ENCODE results near the gene WBP4. TPM values are rescaled to one million over a fixed set of nuclear protein-coding genes. Genes with fewer than 3 reads are reported as not detected.
"Not testable (repeated sequence)": the region's sequence is repeated elsewhere in the genome, so short reads cannot be mapped to it uniquely, and the experiment has no call there.

Gene WBP4
- polyA plus RNA-seq, 4 donors: 9.1 to 17.9 (median 13.0) TPM

DNA sequence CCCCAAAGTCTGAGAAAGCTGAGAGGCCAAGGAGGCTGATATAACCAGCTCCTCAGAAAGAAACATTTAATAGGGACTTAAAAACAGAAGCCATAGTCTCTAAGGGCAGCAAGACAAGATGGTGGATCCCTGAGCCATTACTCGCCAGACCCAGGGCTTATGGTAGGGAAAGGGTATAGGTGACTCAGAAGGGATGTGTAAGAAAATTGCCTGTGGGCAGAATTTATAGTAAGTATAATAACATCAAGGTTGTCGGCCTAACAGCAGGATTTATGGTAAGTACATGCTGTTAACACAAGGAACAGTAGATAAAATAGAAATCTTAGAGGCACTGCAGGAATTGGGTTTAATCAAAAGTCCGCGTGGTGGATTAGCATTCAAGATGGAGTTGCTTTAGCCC is 56.6 kb downstream of the WBP4 start:
- DNase-seq: no peak
- H3K27ac ChIP-seq (ENCODE audit: low read depth in 1 of 3, low read length in 2 of 3): no peak overlapping the region
- H3K27me3 ChIP-seq (ENCODE audit: control insufficient read depth in 3 of 3, insufficient read depth in 3 of 3, low read length in 3 of 3): no peaks in the 10 kb centered on the region
- H3K4me3 ChIP-seq (ENCODE audit: low read depth in 1 of 3, low read length in 3 of 3): no peak overlapping the region
- H3K4me1 ChIP-seq (ENCODE audit: control insufficient read depth in 3 of 3, insufficient read depth in 2 of 3, low read depth in 1 of 3, low read length in 2 of 3): no peaks in the 10 kb centered on the region
- no peaks in the 10 kb centered on the region for H3K9me3 ChIP-seq (ENCODE audit: control insufficient read depth in 2 of 2, insufficient read depth in 1 of 2, low read depth in 1 of 2, low read length in 1 of 2)
- no peak for FAIRE-seq
- WGBS, 3 donors: 87 to 90% (median 88%) methylated on average over 4 of the region's 4 CpGs
- H3K36me3 ChIP-seq (ENCODE audit: control insufficient read depth in 3 of 3, insufficient read depth in 2 of 3, low read depth in 1 of 3, low read length in 3 of 3): no peaks in the 10 kb centered on the region

DNA sequence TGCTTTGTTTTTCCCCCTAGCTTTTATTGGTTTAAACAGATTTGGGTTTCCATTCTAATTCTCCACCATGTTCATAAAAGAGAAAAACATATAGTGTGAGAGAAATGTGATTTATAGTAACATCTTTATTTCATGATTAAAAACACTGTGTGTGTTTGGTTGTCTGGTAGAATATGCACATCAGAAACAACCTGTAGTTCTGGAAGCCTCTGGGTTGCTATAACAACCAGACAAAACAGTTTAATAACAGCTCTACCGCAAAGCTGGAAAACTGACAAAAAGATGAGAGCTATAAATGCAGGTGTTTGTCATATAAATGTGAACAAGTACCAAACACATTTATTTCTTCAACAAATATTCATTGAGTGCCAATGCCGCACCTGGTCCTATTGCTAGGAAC is 61.5 kb downstream of the WBP4 start:
- WGBS, 3 donors: 57 to 61% (median 57%) methylated on average over 2 of the region's 2 CpGs
- DNase-seq: peak in 1 of 2 donors; percentile 21

DNA sequence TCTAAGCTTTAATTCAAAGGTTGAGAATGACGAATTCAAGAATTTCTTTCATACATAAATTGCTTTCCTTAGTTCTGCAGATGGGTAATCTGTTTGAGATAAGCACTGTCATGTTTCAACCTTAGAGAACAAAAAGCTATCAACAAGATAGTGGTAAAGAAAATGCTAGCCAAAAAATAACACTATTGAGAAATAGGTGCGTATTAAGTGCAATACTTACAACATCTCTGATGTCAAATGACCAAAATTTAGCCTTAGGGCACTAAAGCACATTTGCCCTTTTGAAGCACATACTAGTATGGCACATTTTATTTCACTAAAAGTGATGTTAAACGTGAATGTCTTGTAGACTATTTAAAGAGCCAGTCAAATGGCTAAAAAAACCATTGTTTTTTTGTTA is 66.4 kb downstream of the WBP4 start:
- Histone ChIP-seq H3K4me1 (ENCODE audit: control insufficient read depth in 3 of 3, insufficient read depth in 2 of 3, low read depth in 1 of 3, low read length in 2 of 3) (peaks cover 3 to 12% (median 3%) of the 10 kb centered on the region in 3 donors), H3K9me3 (ENCODE audit: control insufficient read depth in 2 of 2, insufficient read depth in 1 of 2, low read depth in 1 of 2, low read length in 1 of 2) (peaks cover 0 to 5% of the 10 kb centered on the region in 2 donors), H3K27me3 (ENCODE audit: control insufficient read depth in 3 of 3, insufficient read depth in 3 of 3, low read length in 3 of 3) (no peaks in the 10 kb centered on the region), H3K36me3 (ENCODE audit: control insufficient read depth in 3 of 3, insufficient read depth in 2 of 3, low read depth in 1 of 3, low read length in 3 of 3) (no peaks in the 10 kb centered on the region), H3K27ac (ENCODE audit: low read depth in 1 of 3, low read length in 2 of 3) (no peak overlapping the region), H3K4me3 (ENCODE audit: low read depth in 1 of 3, low read length in 3 of 3) (no peak overlapping the region)
- WGBS, 3 donors: 81 to 90% (median 87%) methylated on average over 3 of the region's 3 CpGs
- FAIRE-seq: no peak
- DNase-seq: no peak

More for the DNA sequence above, 61.5 kb downstream of the WBP4 start:
- Histone ChIP-seq H3K27me3 (ENCODE audit: control insufficient read depth in 3 of 3, insufficient read depth in 3 of 3, low read length in 3 of 3) (no peaks in the 10 kb centered on the region), H3K9me3 (ENCODE audit: control insufficient read depth in 2 of 2, insufficient read depth in 1 of 2, low read depth in 1 of 2, low read length in 1 of 2) (peaks cover 0 to 5% of the 10 kb centered on the region in 2 donors), H3K27ac (ENCODE audit: low read depth in 1 of 3, low read length in 2 of 3) (no peak overlapping the region), H3K4me1 (ENCODE audit: control insufficient read depth in 3 of 3, insufficient read depth in 2 of 3, low read depth in 1 of 3, low read length in 2 of 3) (no peaks in the 10 kb centered on the region), H3K36me3 (ENCODE audit: control insufficient read depth in 3 of 3, insufficient read depth in 2 of 3, low read depth in 1 of 3, low read length in 3 of 3) (no peaks in the 10 kb centered on the region), H3K4me3 (ENCODE audit: low read depth in 1 of 3, low read length in 3 of 3) (no peak overlapping the region)
- FAIRE-seq: no peak

DNA sequence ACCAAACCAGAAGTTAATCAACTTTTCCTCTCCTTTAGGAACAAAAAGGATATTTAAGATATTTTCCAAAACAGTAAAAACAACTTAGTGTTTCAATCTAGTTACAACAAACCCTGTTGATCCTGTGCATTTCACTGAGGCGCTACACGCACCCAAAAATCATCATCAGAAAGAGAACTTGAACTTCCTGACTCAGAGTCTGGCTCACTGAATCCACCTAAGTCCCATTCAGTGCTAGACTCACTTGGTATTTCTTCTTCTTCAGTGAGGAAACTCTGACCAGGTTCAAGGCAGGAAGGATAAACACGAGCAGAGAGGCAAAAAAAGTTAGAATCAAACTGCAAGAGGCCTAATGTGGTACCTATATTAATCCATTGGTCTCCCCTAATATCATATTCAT is 69.0 kb downstream of the WBP4 start:
- no peaks in the 10 kb centered on the region for H3K36me3 ChIP-seq (ENCODE audit: control insufficient read depth in 3 of 3, insufficient read depth in 2 of 3, low read depth in 1 of 3, low read length in 3 of 3)
- no peak overlapping the region for H3K27ac ChIP-seq (ENCODE audit: low read depth in 1 of 3, low read length in 2 of 3)
- DNase-seq: no peak
- peaks cover 0 to 5% of the 10 kb centered on the region in 2 donors for H3K9me3 ChIP-seq (ENCODE audit: control insufficient read depth in 2 of 2, insufficient read depth in 1 of 2, low read depth in 1 of 2, low read length in 1 of 2)
- H3K4me1 ChIP-seq (ENCODE audit: control insufficient read depth in 3 of 3, insufficient read depth in 2 of 3, low read depth in 1 of 3, low read length in 2 of 3): peaks cover 3 to 12% (median 3%) of the 10 kb centered on the region in 3 donors
- no peak for FAIRE-seq
- no peaks in the 10 kb centered on the region for H3K27me3 ChIP-seq (ENCODE audit: control insufficient read depth in 3 of 3, insufficient read depth in 3 of 3, low read length in 3 of 3)
- H3K4me3 ChIP-seq (ENCODE audit: low read depth in 1 of 3, low read length in 3 of 3): no peak overlapping the region
- 61 to 84% (median 72%) methylated on average over 3 of the region's 3 CpGs for WGBS, 3 donors

DNA sequence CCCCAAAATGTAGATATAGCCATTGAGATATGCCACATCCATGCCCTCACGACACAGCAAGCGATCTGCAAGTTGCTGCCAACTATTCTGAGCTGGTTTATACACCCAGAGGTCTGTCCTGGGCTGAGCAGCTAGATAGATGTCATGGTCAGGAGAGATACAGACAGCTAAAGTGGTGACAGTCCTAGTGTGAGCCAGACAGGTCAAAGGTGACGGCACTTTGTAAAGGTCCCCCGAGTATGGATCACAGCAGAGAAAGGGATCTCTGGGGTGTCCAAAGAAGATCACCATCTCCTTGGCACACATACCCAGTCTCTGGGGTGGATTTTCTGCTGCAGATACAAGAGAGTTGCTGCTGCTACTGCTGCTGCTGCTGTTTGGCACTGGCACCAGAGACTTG is 69.9 kb downstream of the WBP4 start:
- not testable (repeated sequence) for DNase-seq; H3K4me3 ChIP-seq (ENCODE audit: low read depth in 1 of 3, low read length in 3 of 3); H3K36me3 ChIP-seq (ENCODE audit: control insufficient read depth in 3 of 3, insufficient read depth in 2 of 3, low read depth in 1 of 3, low read length in 3 of 3); H3K27ac ChIP-seq (ENCODE audit: low read depth in 1 of 3, low read length in 2 of 3); H3K27me3 ChIP-seq (ENCODE audit: control insufficient read depth in 3 of 3, insufficient read depth in 3 of 3, low read length in 3 of 3); H3K9me3 ChIP-seq (ENCODE audit: control insufficient read depth in 2 of 2, insufficient read depth in 1 of 2, low read depth in 1 of 2, low read length in 1 of 2); FAIRE-seq
- WGBS, 3 donors: 88 to 93% (median 91%) methylated on average over 4 of the region's 4 CpGs
- peaks cover 3 to 12% (median 3%) of the 10 kb centered on the region in 3 donors for H3K4me1 ChIP-seq (ENCODE audit: control insufficient read depth in 3 of 3, insufficient read depth in 2 of 3, low read depth in 1 of 3, low read length in 2 of 3)

DNA sequence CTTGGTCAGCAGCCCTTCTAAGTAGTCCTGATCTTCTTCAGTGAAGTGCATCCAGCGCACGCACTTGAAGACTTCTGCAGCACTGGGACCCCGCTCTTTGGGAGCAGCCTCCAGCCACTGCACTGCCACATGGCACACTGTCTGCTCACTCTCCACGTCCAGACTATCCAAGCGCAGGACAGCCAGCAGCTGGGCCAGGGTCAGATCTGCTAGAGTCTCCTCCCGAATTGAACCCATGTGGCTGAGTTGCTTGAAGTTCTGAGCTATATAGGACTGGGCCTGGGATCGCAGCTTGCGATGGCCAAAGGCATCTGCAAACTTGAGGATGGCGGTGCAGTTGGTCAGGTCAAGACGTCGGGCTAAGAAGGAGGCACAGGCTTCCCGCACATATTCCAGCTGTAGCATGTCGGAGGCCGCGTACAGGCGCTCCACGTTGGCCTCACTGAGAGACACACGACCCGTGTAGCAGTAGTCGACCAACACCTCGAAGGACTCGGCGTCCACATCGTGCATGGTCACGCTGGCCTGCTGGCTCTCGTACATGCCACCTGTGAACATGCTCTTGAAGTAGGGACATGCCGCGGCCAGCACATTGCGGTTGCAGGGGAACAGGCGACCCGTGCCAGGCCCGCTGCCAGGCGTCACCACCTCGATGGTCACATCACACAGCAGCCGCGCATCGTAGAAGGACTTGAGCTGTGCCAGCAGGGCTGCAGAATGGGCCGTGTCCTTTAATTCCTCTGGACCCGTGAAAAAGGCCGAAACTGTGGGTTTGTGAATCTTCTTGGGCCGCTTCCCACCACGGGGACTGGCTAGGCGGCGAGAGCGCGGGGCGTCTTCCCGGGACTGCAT is 70.6 kb downstream of the WBP4 start:
- DNase-seq; FAIRE-seq; H3K9me3 ChIP-seq (ENCODE audit: control insufficient read depth in 2 of 2, insufficient read depth in 1 of 2, low read depth in 1 of 2, low read length in 1 of 2); H3K27me3 ChIP-seq (ENCODE audit: control insufficient read depth in 3 of 3, insufficient read depth in 3 of 3, low read length in 3 of 3); H3K36me3 ChIP-seq (ENCODE audit: control insufficient read depth in 3 of 3, insufficient read depth in 2 of 3, low read depth in 1 of 3, low read length in 3 of 3): not testable (repeated sequence)
- peak overlapping the region; percentile 38 to 88 (median 66) for H3K4me3 ChIP-seq (ENCODE audit: low read depth in 1 of 3, low read length in 3 of 3)
- peaks cover 3 to 12% (median 3%) of the 10 kb centered on the region in 3 donors for H3K4me1 ChIP-seq (ENCODE audit: control insufficient read depth in 3 of 3, insufficient read depth in 2 of 3, low read depth in 1 of 3, low read length in 2 of 3)
- 22 to 30% (median 28%) methylated on average over 47 to 48 of the region's 48 CpGs for WGBS, 3 donors
- peak overlapping the region; percentile 39 to 74 (median 65) for H3K27ac ChIP-seq (ENCODE audit: low read depth in 1 of 3, low read length in 2 of 3)

DNA sequence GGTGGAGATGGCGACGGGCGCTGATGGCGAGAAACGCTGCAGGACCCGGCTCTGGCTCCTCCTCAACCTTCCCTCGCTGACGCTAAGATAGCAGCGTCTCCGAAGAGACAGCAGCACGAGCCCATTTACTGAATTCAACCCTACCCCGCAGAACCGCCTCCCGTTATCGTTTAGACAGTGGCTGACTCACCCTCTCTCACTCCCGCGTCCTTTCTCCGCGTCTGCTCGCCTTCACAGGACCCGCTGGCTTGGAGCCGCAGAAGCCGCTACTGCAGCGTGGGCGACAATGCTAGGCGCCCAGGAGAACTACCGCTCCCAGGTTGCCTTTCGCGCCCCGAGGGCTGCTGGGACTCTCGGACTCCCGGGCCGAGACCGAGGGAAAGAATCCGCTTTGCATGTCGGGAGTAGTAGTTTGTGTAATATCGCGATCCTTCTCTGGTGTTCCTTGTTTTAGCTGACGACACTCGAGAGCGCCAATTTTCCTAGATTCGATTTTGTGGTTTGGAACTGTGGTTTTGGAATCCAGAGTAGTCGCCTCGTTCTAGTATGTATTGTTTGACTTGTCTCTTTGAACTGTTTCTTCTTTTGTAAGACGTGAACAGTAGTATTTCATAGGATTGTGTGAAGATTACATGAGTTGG is 71.3 kb downstream of the WBP4 start, which contains the start of gene KBTBD6:
TSS of gene KBTBD6 (minus strand) at position 291 of the 641 bp plus-strand sequence. CDS start 291 bp downstream, outside the sequence.
- FAIRE-seq: peak; percentile 33
- Histone ChIP-seq H3K4me1 (ENCODE audit: control insufficient read depth in 3 of 3, insufficient read depth in 2 of 3, low read depth in 1 of 3, low read length in 2 of 3) (peaks cover 3 to 12% (median 3%) of the 10 kb centered on the region in 3 donors), H3K27me3 (ENCODE audit: control insufficient read depth in 3 of 3, insufficient read depth in 3 of 3, low read length in 3 of 3) (no peaks in the 10 kb centered on the region), H3K4me3 (ENCODE audit: low read depth in 1 of 3, low read length in 3 of 3) (peak within 1 kb of the TSS; percentile 38 to 88 (median 66)), H3K9me3 (ENCODE audit: control insufficient read depth in 2 of 2, insufficient read depth in 1 of 2, low read depth in 1 of 2, low read length in 1 of 2) (no peaks in the 10 kb centered on the region), H3K36me3 (ENCODE audit: control insufficient read depth in 3 of 3, insufficient read depth in 2 of 3, low read depth in 1 of 3, low read length in 3 of 3) (no peaks in the 10 kb centered on the region), H3K27ac (ENCODE audit: low read depth in 1 of 3, low read length in 2 of 3) (peak within 1 kb of the TSS; percentile 39 to 74 (median 65))
- whole genome bisulfite sequencing, 3 donors: 0% methylated on average over 39 to 45 of the region's 45 CpGs
- DNase-seq: peak; percentile 98
